ENCODE data around the gene DDIT4. TPM values are rescaled to one million over a fixed set of nuclear protein-coding genes. Genes with fewer than 3 reads are reported as not detected.

The DDIT4 gene
- total RNA-seq, 1 experiment from 2014 or later: 462 TPM

- POLR2A ChIA-PET: interaction anchor here (1.0 to 9.2 kb wide), 2 partner anchors 9 to 25 kb away, joined by 3 to 166 read pairs; partner anchors contain the start of gene DDIT4
These were observed 8.2 kb upstream of the DDIT4 start for GRCh38 chr10:72265508-72265907.

More at GRCh38 chr10:72265508-72265907, 8.2 kb upstream of the DDIT4 start:
- ChIA-PET CTCF (no interaction called here), RAD21 (ENCODE audit: low non-redundant PET in 1 of 2, low total read pairs in 2 of 2, uncharacterized antibody in 2 of 2, unreplicated experiment in 2 of 2) (no interaction called here)
- TF ChIP-seq, protein P1, sequence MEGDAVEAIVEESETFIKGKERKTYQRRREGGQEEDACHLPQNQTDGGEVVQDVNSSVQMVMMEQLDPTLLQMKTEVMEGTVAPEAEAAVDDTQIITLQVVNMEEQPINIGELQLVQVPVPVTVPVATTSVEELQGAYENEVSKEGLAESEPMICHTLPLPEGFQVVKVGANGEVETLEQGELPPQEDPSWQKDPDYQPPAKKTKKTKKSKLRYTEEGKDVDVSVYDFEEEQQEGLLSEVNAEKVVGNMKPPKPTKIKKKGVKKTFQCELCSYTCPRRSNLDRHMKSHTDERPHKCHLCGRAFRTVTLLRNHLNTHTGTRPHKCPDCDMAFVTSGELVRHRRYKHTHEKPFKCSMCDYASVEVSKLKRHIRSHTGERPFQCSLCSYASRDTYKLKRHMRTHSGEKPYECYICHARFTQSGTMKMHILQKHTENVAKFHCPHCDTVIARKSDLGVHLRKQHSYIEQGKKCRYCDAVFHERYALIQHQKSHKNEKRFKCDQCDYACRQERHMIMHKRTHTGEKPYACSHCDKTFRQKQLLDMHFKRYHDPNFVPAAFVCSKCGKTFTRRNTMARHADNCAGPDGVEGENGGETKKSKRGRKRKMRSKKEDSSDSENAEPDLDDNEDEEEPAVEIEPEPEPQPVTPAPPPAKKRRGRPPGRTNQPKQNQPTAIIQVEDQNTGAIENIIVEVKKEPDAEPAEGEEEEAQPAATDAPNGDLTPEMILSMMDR (IDR thresholded peaks at IDR 0.05 in 2 of 3, conservative IDR thresholded peaks at IDR 0.05 in 1 of 3; ENCODE audit: borderline replicate concordance in 1 of 3, insufficient read depth in 1 of 3, low read depth in 2 of 3, low read length in 2 of 3): no peak
- TF ChIP-seq JUND (IDR thresholded peaks at IDR 0.05): no peak
- no peak for TF ChIP-seq SRF (IDR thresholded peaks at IDR 0.05; ENCODE audit: low read depth)
- TF ChIP-seq CEBPB (IDR thresholded peaks at IDR 0.05; ENCODE audit: low read depth): no peak
- TF ChIP-seq EGR1 (IDR thresholded peaks at IDR 0.05; ENCODE audit: low read depth): no peak
- no peak for TF ChIP-seq ZBTB33 (IDR thresholded peaks at IDR 0.05; ENCODE audit: extremely low read depth, insufficient replicate concordance, low read length)
- TF ChIP-seq RAD21 (IDR thresholded peaks at IDR 0.05; ENCODE audit: low read depth): no peak
- no peak for TF ChIP-seq ZFX (IDR thresholded peaks at IDR 0.05)
- TF ChIP-seq POLR2A (IDR thresholded peaks at IDR 0.05; ENCODE audit: borderline replicate concordance, extremely low read depth, insufficient read depth, insufficient read length): no peak
- TF ChIP-seq ELF1 (IDR thresholded peaks at IDR 0.05; ENCODE audit: borderline replicate concordance, low read depth): no peak
- no peak for TF ChIP-seq ZNF274 (IDR thresholded peaks at IDR 0.05; ENCODE audit: low read depth, low read length)
- no peak for TF ChIP-seq EZH2 (IDR thresholded peaks at IDR 0.05)
- no peak for TF ChIP-seq REST (IDR thresholded peaks at IDR 0.05; ENCODE audit: low read depth)
- TF ChIP-seq, protein P2, sequence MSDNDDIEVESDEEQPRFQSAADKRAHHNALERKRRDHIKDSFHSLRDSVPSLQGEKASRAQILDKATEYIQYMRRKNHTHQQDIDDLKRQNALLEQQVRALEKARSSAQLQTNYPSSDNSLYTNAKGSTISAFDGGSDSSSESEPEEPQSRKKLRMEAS (IDR thresholded peaks at IDR 0.05): no peak
- H3K9me3 ChIP-seq (ENCODE audit: control insufficient read depth in 1 of 2, insufficient read depth in 1 of 2, low read depth in 1 of 2, low read length in 2 of 2): no peaks in the 10 kb centered on the region
- no peak overlapping the region for H3K9ac ChIP-seq (ENCODE audit: low read length)
- no peak for ATAC-seq
- H3K27ac ChIP-seq (ENCODE audit: low read depth, low read length): no peak overlapping the region
- no TSS peak for BruUV-seq (replicated peaks)
- H3K4me3 ChIP-seq (replicated peaks in 1 of 2; ENCODE audit: low read depth in 1 of 2, low read length in 2 of 2): no peak overlapping the region
- H3K79me2 ChIP-seq (ENCODE audit: insufficient read depth, low read length): no peaks in the 10 kb centered on the region
- peaks cover 34 to 52% of the 10 kb centered on the region in 2 experiments for H3K4me1 ChIP-seq (ENCODE audit: control insufficient read depth in 1 of 2, insufficient read depth in 2 of 2, low read length in 2 of 2)
- DNase-seq (ENCODE audit: low read depth, low spot score): no peak
- intact Hi-C loops (cut with micrococcal nuclease): no loop called here
- H3K27me3 ChIP-seq (ENCODE audit: insufficient read depth, low read length): no peaks in the 10 kb centered on the region
- no peaks in the 10 kb centered on the region for H3K36me3 ChIP-seq (ENCODE audit: control insufficient read depth in 1 of 2, insufficient read depth in 2 of 2, low read length in 2 of 2)
- H3K9me2 ChIP-seq (ENCODE audit: insufficient read depth): no peaks in the 10 kb centered on the region
- H3K4me2 ChIP-seq (ENCODE audit: low read length): no peak overlapping the region
- H4K20me1 ChIP-seq (ENCODE audit: insufficient read depth): no peaks in the 10 kb centered on the region
- H2AFZ ChIP-seq (ENCODE audit: low read depth, low read length, poor library complexity, severe bottlenecking): no peak overlapping the region

Data from HCT116 (cell line).